IPS-18a (cell line): ENCODE data around the gene PITPNC1.

Experiments used
- H3K27ac ChIP-seq: one replicate; pipeline ENCODE4 v1.5.1; 2013; ENCODE audit warnings: low read length
- H3K27me3 ChIP-seq: one replicate; pipeline ENCODE4 v1.6.1; 2013; ENCODE audit warnings: mild to moderate bottlenecking, low read length; ENCODE audit not compliant: control insufficient read depth, insufficient read depth
- H3K36me3 ChIP-seq: one replicate; pipeline ENCODE4 v1.6.1; 2013; ENCODE audit warnings: low read depth, low read length; ENCODE audit not compliant: control insufficient read depth
- H3K4me1 ChIP-seq: one replicate; pipeline ENCODE4 v1.6.1; 2013; ENCODE audit warnings: low read depth, low read length; ENCODE audit not compliant: control insufficient read depth
- H3K4me3 ChIP-seq: one replicate; pipeline ENCODE4 v1.5.1; 2013; ENCODE audit warnings: low read length
- H3K9ac ChIP-seq: one replicate; pipeline ENCODE4 v1.6.1; 2013; ENCODE audit warnings: mild to moderate bottlenecking, low read length, moderate library complexity
- H3K9me3 ChIP-seq: one replicate; pipeline ENCODE4 v1.6.1; 2013; ENCODE audit warnings: low read depth, low read length; ENCODE audit not compliant: control insufficient read depth

Gene PITPNC1

DNA sequence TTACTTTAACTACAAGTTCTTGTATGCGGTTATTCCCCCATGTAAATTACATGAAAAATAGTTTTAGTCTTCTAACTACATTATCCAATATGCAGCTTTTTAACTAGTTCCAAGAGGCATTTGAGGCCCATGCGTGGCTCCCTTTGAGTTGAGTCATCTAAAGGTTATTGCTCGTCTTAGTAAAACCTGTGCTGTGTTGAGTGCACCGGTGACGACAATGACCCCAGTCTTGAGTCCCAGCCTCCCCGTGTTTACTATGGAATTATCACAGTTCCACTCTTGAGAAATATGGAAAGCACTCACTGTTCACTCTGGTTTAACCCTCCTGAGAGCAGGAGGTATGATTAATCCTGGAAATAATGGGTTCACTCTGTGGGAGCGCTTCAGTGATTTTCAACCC, 119.2 kb downstream of the PITPNC1 start:
- Histone ChIP-seq H3K9ac (no peak overlapping the region), H3K27me3 (no peaks in the 10 kb centered on the region), H3K27ac (no peak overlapping the region), H3K4me1 (peaks cover 15% of the 10 kb centered on the region), H3K36me3 (no peaks in the 10 kb centered on the region), H3K4me3 (no peak overlapping the region), H3K9me3 (no peaks in the 10 kb centered on the region)

DNA sequence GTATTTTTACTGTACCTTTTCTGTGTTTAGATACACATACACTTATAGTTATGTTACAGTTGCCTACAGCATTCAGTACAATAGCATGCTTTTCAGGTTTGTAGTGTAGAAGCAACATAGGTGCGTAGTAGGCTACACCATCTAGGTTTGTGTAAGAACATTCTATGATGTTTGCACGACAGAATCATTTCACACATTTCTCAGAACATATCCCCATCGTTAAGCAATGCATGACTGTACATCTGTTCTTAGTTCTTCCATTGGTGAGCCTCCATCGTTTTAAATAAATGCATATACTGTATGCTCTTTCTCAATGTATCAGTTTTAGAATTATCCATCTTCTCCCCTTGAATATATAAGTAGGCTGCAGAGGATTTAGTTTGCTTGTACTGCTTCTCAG, 122.6 kb downstream of the PITPNC1 start:
- Histone ChIP-seq H3K9me3 (no peaks in the 10 kb centered on the region), H3K9ac (no peak overlapping the region), H3K4me1 (peaks cover 11% of the 10 kb centered on the region), H3K4me3 (no peak overlapping the region), H3K27me3 (no peaks in the 10 kb centered on the region), H3K36me3 (no peaks in the 10 kb centered on the region), H3K27ac (no peak overlapping the region)

DNA sequence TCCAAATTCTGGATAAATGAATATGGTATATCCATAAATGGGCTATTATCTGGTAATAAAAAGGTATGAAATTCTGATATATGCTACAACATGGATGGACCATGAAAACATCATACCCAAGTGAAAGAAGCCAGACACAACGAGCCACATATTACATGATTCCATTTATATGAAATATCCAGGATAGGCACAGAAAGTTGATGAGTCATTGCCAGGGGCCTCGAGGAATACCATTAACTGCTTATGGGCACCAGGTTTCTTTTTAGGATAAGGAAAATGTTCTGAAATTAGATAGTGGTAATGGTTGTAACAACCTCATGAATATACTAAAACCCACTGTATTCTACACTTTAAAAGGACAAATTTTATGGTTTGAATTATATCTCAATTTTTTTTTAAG, 123.2 kb downstream of the PITPNC1 start:
- H3K27ac ChIP-seq: no peak overlapping the region
- no peak overlapping the region for H3K9ac ChIP-seq
- H3K4me1 ChIP-seq: peaks cover 11% of the 10 kb centered on the region
- H3K27me3 ChIP-seq: no peaks in the 10 kb centered on the region
- no peaks in the 10 kb centered on the region for H3K36me3 ChIP-seq
- H3K9me3 ChIP-seq: no peaks in the 10 kb centered on the region
- no peak overlapping the region for H3K4me3 ChIP-seq

DNA sequence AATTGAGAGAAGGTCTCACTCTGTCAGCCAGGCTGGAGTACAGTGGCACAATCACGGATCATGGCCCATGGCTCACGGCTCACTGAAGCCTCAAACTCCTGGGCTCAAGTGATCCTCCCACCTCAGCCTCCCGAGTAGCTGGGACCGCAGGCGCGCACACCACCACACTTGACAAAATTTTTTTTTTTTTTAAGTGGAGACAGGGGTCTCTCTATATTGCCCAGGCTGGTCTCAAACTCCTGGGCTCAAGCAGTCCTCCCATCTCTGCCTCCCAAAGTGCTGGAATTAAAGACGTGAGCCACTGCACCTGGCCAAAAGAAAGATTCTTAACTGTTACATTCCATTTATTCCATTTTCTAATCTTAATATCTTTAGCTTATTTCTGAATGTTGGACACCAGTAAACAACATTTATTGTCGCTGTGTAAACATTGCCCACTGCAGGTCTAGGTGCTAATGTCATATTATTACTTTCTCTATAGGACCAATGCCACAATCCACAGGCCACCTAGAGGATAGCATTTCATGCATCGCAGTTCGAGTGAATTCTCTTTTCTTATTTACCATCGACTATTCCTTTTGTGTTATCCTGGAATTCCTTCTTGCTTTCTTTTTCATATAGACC, 123.7 kb downstream of the PITPNC1 start:
- H3K36me3 ChIP-seq: no peaks in the 10 kb centered on the region
- H3K9me3 ChIP-seq: no peaks in the 10 kb centered on the region
- H3K4me1 ChIP-seq: peaks cover 13% of the 10 kb centered on the region
- no peaks in the 10 kb centered on the region for H3K27me3 ChIP-seq
- no peak overlapping the region for H3K4me3 ChIP-seq
- no peak overlapping the region for H3K9ac ChIP-seq
- H3K27ac ChIP-seq: no peak overlapping the region

DNA sequence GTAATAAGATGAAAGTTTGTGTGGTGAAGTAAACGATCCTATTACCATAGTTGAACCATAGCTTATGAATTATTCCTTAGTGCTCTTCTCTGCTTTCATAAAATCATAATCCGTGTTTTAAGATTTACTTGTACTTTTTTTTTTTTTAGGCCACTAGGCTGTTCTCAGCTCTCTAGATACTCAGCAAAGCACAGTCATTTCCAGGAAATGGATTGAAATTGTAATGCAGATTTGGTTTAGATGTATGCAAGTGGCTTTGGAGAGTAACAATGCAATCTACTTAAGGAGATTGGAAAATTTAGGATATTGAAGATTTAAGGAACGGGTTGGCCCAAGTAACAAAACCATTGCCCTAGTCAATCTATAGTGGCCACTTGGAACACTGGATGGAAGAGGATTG, 125.1 kb downstream of the PITPNC1 start:
- Histone ChIP-seq H3K9me3 (no peaks in the 10 kb centered on the region), H3K4me3 (no peak overlapping the region), H3K36me3 (no peaks in the 10 kb centered on the region), H3K4me1 (peaks cover 18% of the 10 kb centered on the region), H3K27me3 (no peaks in the 10 kb centered on the region), H3K27ac (no peak overlapping the region), H3K9ac (no peak overlapping the region)

DNA sequence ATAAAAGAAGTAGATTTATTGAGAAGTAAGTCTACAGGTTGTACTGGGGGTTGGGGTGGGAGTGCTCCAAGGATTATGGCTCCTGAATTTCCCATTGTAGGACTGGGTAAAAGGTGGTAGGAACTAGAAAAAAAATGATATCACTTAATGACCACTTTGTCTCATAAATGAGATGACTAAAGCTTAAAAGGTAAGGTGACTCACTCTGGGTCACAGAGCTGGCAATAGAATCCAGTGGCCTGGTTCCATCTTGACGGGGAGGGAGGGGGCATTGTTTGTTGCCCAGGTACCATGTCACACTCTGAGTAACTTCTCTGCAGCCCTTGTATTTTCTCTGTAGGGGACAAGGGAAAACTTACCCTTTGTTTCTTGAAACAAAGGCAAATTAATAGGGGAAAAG, 126.1 kb downstream of the PITPNC1 start:
- Histone ChIP-seq H3K27me3 (no peaks in the 10 kb centered on the region), H3K4me1 (peaks cover 18% of the 10 kb centered on the region), H3K9ac (no peak overlapping the region), H3K4me3 (no peak overlapping the region), H3K36me3 (no peaks in the 10 kb centered on the region), H3K9me3 (no peaks in the 10 kb centered on the region), H3K27ac (no peak overlapping the region)

DNA sequence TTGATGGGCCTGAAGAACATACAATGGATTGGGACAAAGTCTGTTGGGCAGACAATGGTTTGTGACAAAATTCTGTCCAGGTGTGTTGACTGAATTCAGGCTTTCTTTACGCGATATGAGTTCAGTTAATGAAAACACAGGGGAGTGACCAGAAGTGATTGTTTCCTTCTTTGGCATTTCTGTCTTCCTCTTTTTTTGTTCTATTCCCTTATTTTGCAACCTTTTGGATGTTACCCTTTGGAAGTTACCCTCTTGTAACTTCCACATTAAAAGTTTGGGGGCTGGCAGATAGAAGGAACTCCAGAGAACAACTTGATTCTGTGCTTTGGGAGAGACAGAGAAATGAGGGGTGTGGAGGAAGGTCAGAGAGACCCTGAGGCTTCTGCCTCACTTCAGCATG, 126.7 kb downstream of the PITPNC1 start:
- no peak overlapping the region for H3K4me3 ChIP-seq
- H3K9ac ChIP-seq: no peak overlapping the region
- H3K9me3 ChIP-seq: no peaks in the 10 kb centered on the region
- no peak overlapping the region for H3K27ac ChIP-seq
- H3K27me3 ChIP-seq: no peaks in the 10 kb centered on the region
- peaks cover 18% of the 10 kb centered on the region for H3K4me1 ChIP-seq
- H3K36me3 ChIP-seq: no peaks in the 10 kb centered on the region

DNA sequence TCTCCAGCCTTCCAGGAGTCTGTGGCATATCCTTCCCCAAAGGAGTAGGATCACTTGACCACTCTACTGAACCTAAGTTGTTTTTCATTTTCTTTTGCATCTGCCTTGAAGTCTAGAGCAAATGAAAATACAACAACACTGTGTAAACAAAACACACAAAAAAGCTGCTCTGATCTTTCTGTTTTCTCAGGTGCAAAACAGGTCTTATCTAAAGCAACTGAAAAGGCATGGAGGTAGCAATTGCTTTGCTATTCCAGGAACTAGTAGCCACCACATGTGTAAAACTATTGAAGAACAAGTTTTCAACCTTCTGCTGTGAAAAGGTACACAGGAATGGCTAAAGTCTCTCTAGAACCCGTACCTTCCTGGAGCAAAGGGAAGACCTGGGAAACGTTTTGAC, 127.1 kb downstream of the PITPNC1 start:
- H3K4me3 ChIP-seq: no peak overlapping the region
- no peak overlapping the region for H3K9ac ChIP-seq

DNA sequence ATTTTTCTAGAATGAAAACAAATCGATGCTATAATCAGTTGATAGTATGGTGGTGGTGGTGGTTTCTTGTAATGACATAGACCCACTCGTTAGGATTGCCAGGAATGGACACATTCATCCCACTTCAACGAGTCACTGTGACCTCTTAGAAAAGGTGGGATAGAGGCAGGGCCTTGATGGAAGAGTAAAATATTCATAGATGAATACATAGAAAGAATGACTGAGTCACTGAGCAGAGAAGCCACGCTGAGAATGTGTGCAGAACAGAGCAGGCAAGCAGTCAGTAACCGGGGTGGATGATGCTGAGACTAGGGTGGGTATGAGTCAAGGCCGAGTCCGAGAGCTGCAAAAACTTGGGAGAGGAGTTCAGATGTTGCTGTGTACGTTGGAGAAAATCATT, 129.9 kb downstream of the PITPNC1 start:
- H3K27ac ChIP-seq: no peak overlapping the region
- H3K27me3 ChIP-seq: no peaks in the 10 kb centered on the region
- H3K4me1 ChIP-seq: peaks cover 15% of the 10 kb centered on the region
- no peaks in the 10 kb centered on the region for H3K36me3 ChIP-seq
- no peaks in the 10 kb centered on the region for H3K9me3 ChIP-seq
- no peak overlapping the region for H3K4me3 ChIP-seq
- no peak overlapping the region for H3K9ac ChIP-seq

More for the DNA sequence above, 127.1 kb downstream of the PITPNC1 start:
- Histone ChIP-seq H3K4me1 (peaks cover 18% of the 10 kb centered on the region), H3K27me3 (no peaks in the 10 kb centered on the region), H3K27ac (no peak overlapping the region), H3K9me3 (no peaks in the 10 kb centered on the region), H3K36me3 (no peaks in the 10 kb centered on the region)

DNA sequence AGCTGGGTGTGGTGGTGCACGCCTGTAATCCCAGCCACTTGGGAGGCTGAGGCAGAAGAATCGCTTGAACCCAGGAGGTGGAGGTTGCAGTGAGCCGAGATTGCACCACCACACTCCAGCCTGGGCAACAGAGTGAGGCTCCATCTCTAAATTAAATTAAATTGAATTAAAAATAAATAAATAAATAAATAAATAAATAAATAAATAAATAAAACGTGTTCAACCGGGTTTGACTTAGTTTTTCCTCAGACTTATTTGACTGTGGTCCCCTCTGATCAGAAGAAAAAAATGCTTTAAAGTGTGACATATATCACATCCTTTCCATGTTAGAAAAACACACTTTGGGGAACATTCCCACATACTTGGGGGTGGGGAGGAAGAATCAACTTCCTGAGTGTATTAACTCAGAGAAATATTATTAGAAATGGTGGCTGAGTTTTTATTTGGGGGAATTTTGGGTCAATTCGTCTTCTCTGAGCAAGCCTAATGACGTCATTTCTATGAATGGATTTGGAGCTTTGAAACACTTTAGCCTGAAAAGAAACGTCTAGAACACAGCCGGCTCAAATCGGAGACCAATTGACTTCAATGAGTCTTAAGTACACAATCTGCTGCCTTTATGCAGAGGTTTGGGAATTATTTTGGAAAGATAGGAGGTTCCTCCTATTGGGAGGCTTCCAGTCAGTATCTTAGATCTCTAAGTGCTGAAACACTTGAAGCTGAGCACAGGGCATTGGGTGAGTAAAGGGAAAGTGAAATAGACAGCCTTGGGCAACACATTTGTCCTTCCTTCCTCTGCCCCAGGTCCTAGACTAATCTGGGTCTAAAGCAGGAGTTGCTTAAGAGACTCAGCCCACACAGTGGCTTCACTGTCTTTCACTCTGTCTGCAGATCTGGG, 132.6 kb downstream of the PITPNC1 start:
- Histone ChIP-seq H3K27me3 (no peaks in the 10 kb centered on the region), H3K36me3 (no peaks in the 10 kb centered on the region), H3K27ac (no peak overlapping the region), H3K9me3 (no peaks in the 10 kb centered on the region), H3K9ac (no peak overlapping the region), H3K4me1 (peaks cover 7% of the 10 kb centered on the region), H3K4me3 (no peak overlapping the region)

DNA sequence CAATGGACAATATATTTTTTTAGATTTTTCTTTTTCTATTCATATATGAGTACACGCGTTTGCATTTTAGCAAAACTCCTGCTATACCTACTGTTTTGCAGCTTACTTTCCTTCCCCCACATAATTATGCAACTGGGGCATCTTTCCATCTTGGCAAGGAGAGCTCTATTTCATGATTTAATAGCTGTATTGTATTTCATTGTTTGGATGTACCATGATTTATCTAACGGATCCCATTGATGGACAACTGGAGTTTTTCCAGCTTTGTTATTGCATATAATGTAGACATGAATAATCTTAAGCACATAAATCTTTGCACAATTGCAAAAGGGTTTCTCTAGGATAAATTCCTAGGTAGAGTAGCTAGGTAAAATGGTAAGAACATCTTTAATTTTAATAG, 133.9 kb downstream of the PITPNC1 start:
- no peak overlapping the region for H3K4me3 ChIP-seq
- H3K9ac ChIP-seq: no peak overlapping the region
- H3K27me3 ChIP-seq: no peaks in the 10 kb centered on the region
- H3K36me3 ChIP-seq: no peaks in the 10 kb centered on the region
- H3K4me1 ChIP-seq: peaks cover 15% of the 10 kb centered on the region
- H3K27ac ChIP-seq: no peak overlapping the region
- H3K9me3 ChIP-seq: no peaks in the 10 kb centered on the region

DNA sequence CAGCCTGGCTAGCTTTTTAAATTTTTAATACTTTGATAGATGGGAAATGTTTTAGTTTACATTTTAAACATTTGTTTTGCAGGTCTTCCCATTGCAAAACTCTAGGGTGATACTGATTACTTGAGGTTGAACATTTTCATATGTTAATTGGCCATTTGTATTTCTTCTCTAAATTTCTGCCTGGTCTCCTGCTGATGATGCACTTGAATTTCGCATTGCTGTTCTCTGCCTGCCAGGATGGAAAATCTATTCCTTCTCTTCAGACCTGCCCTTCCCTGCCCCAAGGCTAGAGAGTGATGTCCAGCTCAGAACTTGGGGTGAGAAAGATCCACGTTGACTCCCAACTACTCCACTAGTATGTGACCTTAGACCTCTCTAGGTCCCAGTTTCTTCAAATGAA, 134.7 kb downstream of the PITPNC1 start:
- Histone ChIP-seq H3K36me3 (no peaks in the 10 kb centered on the region), H3K9me3 (no peaks in the 10 kb centered on the region), H3K9ac (no peak overlapping the region), H3K27ac (no peak overlapping the region), H3K27me3 (no peaks in the 10 kb centered on the region), H3K4me3 (no peak overlapping the region), H3K4me1 (peaks cover 12% of the 10 kb centered on the region)
